Sigmoid colon (tissue), 7 donors: ENCODE measurements around the gene AGMAT. TPM values are rescaled to one million over a fixed set of nuclear protein-coding genes. Genes with fewer than 3 reads are reported as not detected.

Experiments
- DNase-seq: peaks from one replicate; pipeline ENCODE4 v3.0.0-alpha.2; 2019
- H3K27ac ChIP-seq, 4 donors: fragments of 200-600 bp; sonication (generic); one replicate each; pipeline ENCODE4 v1.5.1; 2016 to 2019; ENCODE audit warnings: mild to moderate bottlenecking in 1 of 4
- H3K27me3 ChIP-seq, 3 donors: fragments of 200-600 bp; sonication (generic); one replicate each; pipeline ENCODE4 v1.5.1; 2019; ENCODE audit warnings: mild to moderate bottlenecking in 1 of 3
- H3K36me3 ChIP-seq, 4 donors: fragments of 200-600 bp; sonication (generic); one replicate each; pipeline ENCODE4 v1.5.1; 2016 to 2019
- H3K4me1 ChIP-seq, 4 donors: fragments of 200-600 bp; sonication (generic); one replicate each; pipeline ENCODE4 v1.5.1; 2017 to 2019
- H3K4me3 ChIP-seq, 4 donors: fragments of 200-600 bp; sonication (generic); one replicate each; pipeline ENCODE4 v1.5.1; 2017 to 2019; ENCODE audit warnings: mild to moderate bottlenecking in 2 of 4, moderate library complexity in 1 of 4
- H3K9me3 ChIP-seq, 4 donors: fragments of 200-600 bp in 3 of 4; sonication (generic) in 3 of 4; one replicate each; pipeline versions ENCODE4 v1.5.1 to v1.6.1; 2013 to 2019
- CTCF ChIP-seq, 4 experiments: fragments of 450-650 bp in 3 of 4; fragments of 200-600 bp in 1 of 4; IDR thresholded peaks; one replicate each; pipeline ENCODE4 v1.5.1; 2016 to 2019; ENCODE audit warnings: antibody characterized with exemption in 4 of 4, mild to moderate bottlenecking in 3 of 4, moderate library complexity in 2 of 4
- EP300 ChIP-seq, 4 donors: sonication (generic); formaldehyde crosslinking; IDR thresholded peaks; one replicate each; pipeline ENCODE4 v1.6.1; 2017; ENCODE audit warnings: antibody characterized with exemption in 4 of 4
- POLR2A ChIP-seq, 2 donors: fragments of 450-650 bp; IDR thresholded peaks; one replicate each; pipeline ENCODE4 v1.6.1; 2016; ENCODE audit warnings: antibody characterized with exemption in 2 of 2, mild to moderate bottlenecking in 2 of 2, moderate library complexity in 2 of 2
- POLR2AphosphoS5 ChIP-seq, 4 donors: sonication (generic); formaldehyde crosslinking; IDR thresholded peaks; one replicate each; pipeline ENCODE4 v1.6.1; 2017; ENCODE audit warnings: antibody characterized with exemption in 4 of 4
- WGBS, 2 donors: extraction: QIAGEN DNeasy Blood & Tissue Kit; methylation state at CpG; one replicate each; pipeline ENCODE4 v1.1.7; 2013; 5-methylcytosine and 5-hydroxymethylcytosine counted together
- intact Hi-C: fragments of 100-400 bp; cut with DNase I; formaldehyde crosslinking; loops from one replicate; pipeline ENCODE4 v1.15.1; 2023
- polyA plus RNA-seq, 3 donors: library from polyadenylated mRNA; stranded (reverse); fragments of 200-250 nt; gene quantifications; one replicate each; pipeline ENCODE4 v1.2.3, GENCODE V29; 2013
- total RNA-seq, 4 donors: library from RNA; depleted of rRNA; stranded (reverse); fragments of >200 nt; gene quantifications; one replicate each; pipeline ENCODE4 v1.1.0, GENCODE V29; 2016
- donor health status: healthy with polysubstance abuse.
- donor health status: Bipolar disorder and iron deficiency.
- donor health status: healthy.

Gene AGMAT
- total RNA-seq = under 1 TPM in 1 of 4 donors, not detected in 3; 0.14 TPM
- 10 to 100 TPM in 2 of 3 donors, 1 to 10 TPM in 1; 6.6 to 18.3 (median 11.1) TPM for polyA plus RNA-seq

GRCh38 chr1:15584489-15585363 is at the start of gene AGMAT:
AGMAT (minus strand) TSS chr1:15585051; CDS start chr1:15584967, 84 bp downstream.
- WGBS, 2 donors = 0 to 2% methylated on average over 68 of the region's 68 CpGs
- DNase-seq = no peak
- H3K4me1 ChIP-seq = peaks cover 0 to 14% (median 10%) of the 10 kb centered on the region in 4 donors
- H3K36me3 ChIP-seq = no peaks in the 10 kb centered on the region
- H3K27ac ChIP-seq = no peak within 1 kb of the TSS
- H3K27me3 ChIP-seq = peaks cover 0 to 10% (median 0%) of the 10 kb centered on the region in 3 donors
- H3K4me3 ChIP-seq = peak within 1 kb of the TSS; percentile 1 to 58 (median 46)
- TF ChIP-seq POLR2A (IDR thresholded peaks at IDR 0.05) (no peak), CTCF (IDR thresholded peaks at IDR 0.05) (peak in 2 of 4 experiments; percentile 21), EP300 (IDR thresholded peaks at IDR 0.05) (no peak), POLR2AphosphoS5 (IDR thresholded peaks at IDR 0.05) (no peak)
- no peaks in the 10 kb centered on the region for H3K9me3 ChIP-seq
- intact Hi-C loops = no loop called here

GRCh38 chr1:15633756-15634420 is 49.0 kb upstream of the AGMAT start:
- Histone ChIP-seq H3K36me3 (peaks cover 24 to 91% (median 35%) of the 10 kb centered on the region in 4 donors), H3K4me1 (no peaks in the 10 kb centered on the region)

GRCh38 chr1:15628003-15628402 is 43.2 kb upstream of the AGMAT start:
- Histone ChIP-seq H3K27ac (no peak overlapping the region), H3K4me3 (no peak overlapping the region), H3K36me3 (peaks cover 0 to 56% (median 7%) of the 10 kb centered on the region in 4 donors), H3K9me3 (no peaks in the 10 kb centered on the region), H3K27me3 (no peaks in the 10 kb centered on the region), H3K4me1 (peaks cover 0 to 12% (median 6%) of the 10 kb centered on the region in 4 donors)
- intact Hi-C loops = no loop called here
- TF ChIP-seq POLR2A (IDR thresholded peaks at IDR 0.05) (no peak), CTCF (IDR thresholded peaks at IDR 0.05) (no peak), EP300 (IDR thresholded peaks at IDR 0.05) (no peak), POLR2AphosphoS5 (IDR thresholded peaks at IDR 0.05) (no peak)
- DNase-seq = no peak
- 57 to 67% methylated on average over 1 of the region's 1 CpG for WGBS, 2 donors

More at GRCh38 chr1:15633756-15634420, 49.0 kb upstream of the AGMAT start:
- no peaks in the 10 kb centered on the region for H3K27me3 ChIP-seq
- intact Hi-C loops = no loop called here
- no peaks in the 10 kb centered on the region for H3K9me3 ChIP-seq
- no peak overlapping the region for H3K4me3 ChIP-seq
- no peak for DNase-seq
- TF ChIP-seq CTCF (IDR thresholded peaks at IDR 0.05) (no peak), POLR2A (IDR thresholded peaks at IDR 0.05) (no peak), EP300 (IDR thresholded peaks at IDR 0.05) (no peak), POLR2AphosphoS5 (IDR thresholded peaks at IDR 0.05) (no peak)
- 93 to 96% methylated on average over 9 of the region's 9 CpGs for WGBS, 2 donors
- no peak overlapping the region for H3K27ac ChIP-seq

GRCh38 chr1:15627343-15627988 is 42.6 kb upstream of the AGMAT start:
- Histone ChIP-seq H3K36me3 (peaks cover 0 to 51% (median 5%) of the 10 kb centered on the region in 4 donors), H3K27me3 (no peaks in the 10 kb centered on the region), H3K4me3 (no peak overlapping the region), H3K9me3 (no peaks in the 10 kb centered on the region), H3K27ac (no peak overlapping the region), H3K4me1 (peaks cover 0 to 17% (median 8%) of the 10 kb centered on the region in 4 donors)
- 62 to 64% methylated on average over 4 of the region's 4 CpGs for WGBS, 2 donors
- intact Hi-C loops = no loop called here
- TF ChIP-seq CTCF (IDR thresholded peaks at IDR 0.05) (no peak), POLR2AphosphoS5 (IDR thresholded peaks at IDR 0.05) (no peak), POLR2A (IDR thresholded peaks at IDR 0.05) (no peak), EP300 (IDR thresholded peaks at IDR 0.05) (no peak)
- no peak for DNase-seq
